Endothelial cell of umbilical vein (primary cell): ENCODE data around the gene EFCAB3.
"Not testable (repeated sequence)": the region's sequence is repeated elsewhere in the genome, so short reads cannot be mapped to it uniquely, and the experiment has no call there.

Experiments used
- EZH2 ChIP-seq: IDR thresholded peaks from 2 replicates; pipeline ENCODE4 v1.6.1; 2012; ENCODE audit warnings: borderline replicate concordance, low read depth, mild to moderate bottlenecking, moderate library complexity, low read length, inconsistent platforms; ENCODE audit not compliant: severe bottlenecking
- POLR2A ChIP-seq: IDR thresholded peaks from 2 replicates; pipeline ENCODE4 v1.6.1; 2012; ENCODE audit warnings: low read depth, mild to moderate bottlenecking, control low read depth, low read length
- POLR2AphosphoS5 ChIP-seq: IDR thresholded peaks from 2 replicates; pipeline ENCODE4 v1.6.1; 2012; ENCODE audit warnings: low read depth, mild to moderate bottlenecking, control low read depth, low read length, moderate library complexity; ENCODE audit not compliant: insufficient read depth
- TF ChIP-seq, protein P1 (sequence below), 2 donors: IDR thresholded peaks; 1 replicate in 1 of 2; 2 replicates in 1 of 2; pipeline ENCODE4 v1.5.1; 2011; ENCODE audit warnings: low read length in 2 of 2, mild to moderate bottlenecking in 2 of 2, moderate library complexity in 2 of 2, control low read depth in 1 of 2, inconsistent platforms in 1 of 2, low read depth in 1 of 2; ENCODE audit not compliant: insufficient read depth in 1 of 2; ENCODE audit errors: extremely low read depth in 1 of 2
- TF ChIP-seq, protein P2 (sequence below): IDR thresholded peaks from 2 replicates; pipeline ENCODE4 v1.6.1; 2011; ENCODE audit not compliant: insufficient read depth, insufficient read length

DNA sequence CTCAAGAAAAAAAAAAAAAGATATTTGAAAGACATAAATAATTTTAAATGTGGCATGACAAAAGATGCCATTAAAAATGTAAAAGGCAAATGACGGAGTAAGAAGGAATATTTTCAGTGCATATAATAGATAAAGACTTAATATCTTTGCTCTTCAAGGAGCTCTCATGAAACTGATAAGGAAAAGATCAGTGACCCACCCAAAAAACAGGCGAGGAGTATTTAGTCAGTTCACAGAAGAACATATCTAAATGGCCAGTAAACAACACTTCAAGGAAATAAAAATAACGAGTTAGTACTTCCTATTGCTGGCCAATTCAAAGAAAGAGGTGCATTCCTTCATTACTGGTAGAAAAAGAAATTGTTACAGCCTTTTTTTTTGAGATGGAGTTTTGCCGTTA lies 65.4 kb downstream of the EFCAB3 start:
- TF ChIP-seq EZH2, POLR2AphosphoS5, POLR2A: not testable (repeated sequence)
- TF ChIP-seq, protein P1, sequence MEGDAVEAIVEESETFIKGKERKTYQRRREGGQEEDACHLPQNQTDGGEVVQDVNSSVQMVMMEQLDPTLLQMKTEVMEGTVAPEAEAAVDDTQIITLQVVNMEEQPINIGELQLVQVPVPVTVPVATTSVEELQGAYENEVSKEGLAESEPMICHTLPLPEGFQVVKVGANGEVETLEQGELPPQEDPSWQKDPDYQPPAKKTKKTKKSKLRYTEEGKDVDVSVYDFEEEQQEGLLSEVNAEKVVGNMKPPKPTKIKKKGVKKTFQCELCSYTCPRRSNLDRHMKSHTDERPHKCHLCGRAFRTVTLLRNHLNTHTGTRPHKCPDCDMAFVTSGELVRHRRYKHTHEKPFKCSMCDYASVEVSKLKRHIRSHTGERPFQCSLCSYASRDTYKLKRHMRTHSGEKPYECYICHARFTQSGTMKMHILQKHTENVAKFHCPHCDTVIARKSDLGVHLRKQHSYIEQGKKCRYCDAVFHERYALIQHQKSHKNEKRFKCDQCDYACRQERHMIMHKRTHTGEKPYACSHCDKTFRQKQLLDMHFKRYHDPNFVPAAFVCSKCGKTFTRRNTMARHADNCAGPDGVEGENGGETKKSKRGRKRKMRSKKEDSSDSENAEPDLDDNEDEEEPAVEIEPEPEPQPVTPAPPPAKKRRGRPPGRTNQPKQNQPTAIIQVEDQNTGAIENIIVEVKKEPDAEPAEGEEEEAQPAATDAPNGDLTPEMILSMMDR (IDR thresholded peaks at IDR 0.05; ENCODE audit: extremely low read depth in 1 of 2, insufficient read depth in 1 of 2, low read depth in 1 of 2, low read length in 2 of 2), result not testable (repeated sequence)
- TF ChIP-seq, protein P2, sequence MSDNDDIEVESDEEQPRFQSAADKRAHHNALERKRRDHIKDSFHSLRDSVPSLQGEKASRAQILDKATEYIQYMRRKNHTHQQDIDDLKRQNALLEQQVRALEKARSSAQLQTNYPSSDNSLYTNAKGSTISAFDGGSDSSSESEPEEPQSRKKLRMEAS, result not testable (repeated sequence)
